ENCODE data around the gene D2HGDH. TPM values are rescaled to one million over a fixed set of nuclear protein-coding genes. Genes with fewer than 3 reads are reported as not detected.

D2HGDH gene
- total and polyA plus RNA-seq, 2 of the 8 experiments (the other 6 are each of a cell fraction or from before 2014, with no cell fraction given), result 3.4 to 8.1 TPM

- Histone ChIP-seq H3K4me3 (ENCODE audit: extremely low read depth in 1 of 4, insufficient read depth in 2 of 4, low read depth in 3 of 4, low read length in 4 of 4) (no peak overlapping the region), H4K91ac (replicated peaks; ENCODE audit: insufficient read length, low read length) (no peak overlapping the region), H3K27ac (ENCODE audit: low read depth, low read length) (no peak overlapping the region), H2AK5ac (ENCODE audit: low read depth, low read length) (no peak overlapping the region), H3K27me3 (replicated peaks in 1 of 4; ENCODE audit: control insufficient read depth in 3 of 4, extremely low read depth in 1 of 4, insufficient read depth in 3 of 4, low read length in 3 of 4) (no peaks in the 10 kb centered on the region; a peak in 2 of 7 replicates), H2BK120ac (replicated peaks; ENCODE audit: low read depth, low read length) (no peak overlapping the region), H3K79me1 (ENCODE audit: low read depth, low read length) (no peaks in the 10 kb centered on the region), H2BK15ac (ENCODE audit: low read length) (no peak overlapping the region), H2BK5ac (ENCODE audit: low read depth, low read length) (no peak overlapping the region), H4K5ac (ENCODE audit: insufficient read length, low read depth, low read length) (no peak overlapping the region), H3K18ac (ENCODE audit: extremely low read depth, low read length) (no peak overlapping the region), H3K4me2 (ENCODE audit: insufficient read depth in 1 of 2, low read depth in 2 of 2, low read length in 2 of 2) (no peak overlapping the region), H2BK20ac (ENCODE audit: low read length) (no peak overlapping the region), H3K23ac (ENCODE audit: insufficient read length) (no peak overlapping the region), H4K20me1 (replicated peaks in 1 of 2; ENCODE audit: control insufficient read depth in 1 of 2, insufficient read depth in 2 of 2, low read length in 2 of 2) (no peaks in the 10 kb centered on the region), H4K8ac (ENCODE audit: extremely low read depth, insufficient read depth, low read length) (no peak overlapping the region; the same call in 1 of the 2 replicates), H3K79me2 (ENCODE audit: control insufficient read depth in 1 of 2, insufficient read depth in 2 of 2, low read length in 2 of 2) (no peaks in the 10 kb centered on the region), H3K4ac (replicated peaks; ENCODE audit: insufficient read length, low read depth, low read length) (no peak overlapping the region), H2BK12ac (ENCODE audit: low read depth, low read length) (no peak overlapping the region), H3K14ac (ENCODE audit: insufficient read length) (no peak overlapping the region), H2AFZ (ENCODE audit: low read length) (no peak overlapping the region), H3K9ac (replicated peaks in 1 of 4; ENCODE audit: extremely low read depth in 1 of 4, low read depth in 3 of 4, low read length in 3 of 4) (no peak overlapping the region), H3K36me3 (ENCODE audit: control insufficient read depth in 2 of 4, insufficient read depth in 4 of 4, low read length in 3 of 4) (no peaks in the 10 kb centered on the region), H3K56ac (replicated peaks; ENCODE audit: insufficient read length, low read depth, low read length) (no peak overlapping the region), H3K23me2 (ENCODE audit: low read depth, low read length) (no peaks in the 10 kb centered on the region), H3K9me3 (ENCODE audit: insufficient read depth in 2 of 2, low read depth in 1 of 2, low read length in 1 of 2) (no peaks in the 10 kb centered on the region), H3K4me1 (replicated peaks in 1 of 4; ENCODE audit: control insufficient read depth in 3 of 4, insufficient read depth in 4 of 4, low read length in 3 of 4) (peaks cover 0 to 7% (median under 1%) of the 10 kb centered on the region in 4 experiments; a peak in 4 of 7 replicates)
- CTCF ChIA-PET (ENCODE audit: partially characterized antibody), result interaction anchor here (1.8 kb wide), 1 partner anchor 65 kb away, joined by 6 read pairs; no protein-coding TSS in a partner anchor
- FAIRE-seq, result no peak
- WGBS, 2 experiments (ENCODE audit: extremely low coverage in 1 of 2, insufficient coverage in 1 of 2, insufficient read length in 1 of 2, insufficient replicate concordance in 2 of 2, low coverage in 1 of 2, low lambda C conversion rate in 2 of 2, missing lambda C conversion rate in 1 of 2), result 83% methylated on average over 17 of the region's 20 CpGs; no CpG with 5 or more reads in 1 of the 2 experiments
- DNase-seq (ENCODE audit: low read depth in 1 of 2, low spot score in 2 of 2), result no peak
- POLR2A ChIA-PET (ENCODE audit: partially characterized antibody), result interaction anchor here (1.2 kb wide), 1 partner anchor 9 kb away, joined by 3 read pairs; no protein-coding TSS in a partner anchor
- TF ChIP-seq SIN3A (conservative IDR thresholded peaks at IDR 0.05 in 1 of 2, IDR thresholded peaks at IDR 0.05 in 1 of 2; ENCODE audit: low read depth in 1 of 2, low read length in 2 of 2), result no peak
- TF ChIP-seq EP300 (IDR thresholded peaks at IDR 0.05; ENCODE audit: borderline replicate concordance in 1 of 2, low read depth in 2 of 2, low read length in 2 of 2), result no peak
- TF ChIP-seq USF2 (IDR thresholded peaks at IDR 0.05; ENCODE audit: low read length), result no peak
- TF ChIP-seq CBX8 (IDR thresholded peaks at IDR 0.05; ENCODE audit: borderline replicate concordance, low read depth, low read length), result no peak
- TF ChIP-seq CHD1 (IDR thresholded peaks at IDR 0.05; ENCODE audit: low read depth, low read length), result no peak
- TF ChIP-seq CREB1 (IDR thresholded peaks at IDR 0.05), result no peak
- TF ChIP-seq GTF2F1 (IDR thresholded peaks at IDR 0.05; ENCODE audit: borderline replicate concordance, low read depth, low read length), result no peak
- TF ChIP-seq SAP30 (IDR thresholded peaks at IDR 0.05; ENCODE audit: insufficient read depth, insufficient replicate concordance, low read length), result no peak
- no peak for TF ChIP-seq RNF2 (IDR thresholded peaks at IDR 0.05; ENCODE audit: borderline replicate concordance, low read depth, low read length, missing control alignments, poor library complexity, severe bottlenecking)
- no peak for TF ChIP-seq CTBP2 (IDR thresholded peaks at IDR 0.05; ENCODE audit: borderline replicate concordance, insufficient read depth, insufficient read length, low read length)
Measured at GRCh38 chr2:241813644-241814392, 79.4 kb downstream of the D2HGDH start.
